ENCODE data around the gene PCMT1.
A peak's percentile ranks its signal among the peaks of the same experiment; 100 is the strongest.

Gene PCMT1

GRCh38 chr6:149723771-149724417 lies 25.6 kb upstream of the PCMT1 start:
- H3F3A ChIP-seq (ENCODE audit: insufficient read depth, low read length), result peaks cover 3% of the 10 kb centered on the region; the same call in 1 of the 2 replicates
- H3K79me2 ChIP-seq (ENCODE audit: insufficient read depth, low read length), result no peaks in the 10 kb centered on the region
- no peaks in the 10 kb centered on the region for H3K9me3 ChIP-seq (ENCODE audit: low read length)
- H3K27me3 ChIP-seq (ENCODE audit: insufficient read depth, low read length), result no peaks in the 10 kb centered on the region
- no peak overlapping the region for H3K27ac ChIP-seq (ENCODE audit: low read depth, low read length, poor library complexity, severe bottlenecking)
- no peak overlapping the region for H3K9ac ChIP-seq (ENCODE audit: low read length)
- no peak overlapping the region for H3K4me3 ChIP-seq (ENCODE audit: low read depth, low read length, poor library complexity, severe bottlenecking)
- peaks cover under 1% of the 10 kb centered on the region for H3K4me1 ChIP-seq (ENCODE audit: insufficient read depth, low read length, severe bottlenecking)
- peaks cover 43% of the 10 kb centered on the region for H3K36me3 ChIP-seq (ENCODE audit: insufficient read depth, low read length)
- TF ChIP-seq CTCF (IDR thresholded peaks at IDR 0.05; ENCODE audit: low read length) (peak; percentile 90), EZH2 (IDR thresholded peaks at IDR 0.05; ENCODE audit: borderline replicate concordance, low read length) (no peak)
- no peak overlapping the region for H3K4me2 ChIP-seq (ENCODE audit: low read length)
- H2AFZ ChIP-seq (ENCODE audit: low read length), result no peak overlapping the region
- H4K20me1 ChIP-seq (ENCODE audit: insufficient read depth, low read length), result no peaks in the 10 kb centered on the region
- no peaks in the 10 kb centered on the region for H3K9me2 ChIP-seq (ENCODE audit: low read depth, low read length)

GRCh38 chr6:149725785-149726184 lies 23.8 kb upstream of the PCMT1 start:
- Histone ChIP-seq H3K9me3 (ENCODE audit: low read length) (no peaks in the 10 kb centered on the region), H3K4me2 (ENCODE audit: low read length) (no peak overlapping the region), H3F3A (ENCODE audit: insufficient read depth, low read length) (0 out of 2 replicates have a peak, but pooled peaks cover 3% of the 10 kb centered on the region), H4K20me1 (ENCODE audit: insufficient read depth, low read length) (no peaks in the 10 kb centered on the region), H2AFZ (ENCODE audit: low read length) (no peak overlapping the region), H3K4me1 (ENCODE audit: insufficient read depth, low read length, severe bottlenecking) (no peaks in the 10 kb centered on the region), H3K27ac (ENCODE audit: low read depth, low read length, poor library complexity, severe bottlenecking) (no peak overlapping the region), H3K27me3 (ENCODE audit: insufficient read depth, low read length) (no peaks in the 10 kb centered on the region), H3K9me2 (ENCODE audit: low read depth, low read length) (no peaks in the 10 kb centered on the region), H3K9ac (ENCODE audit: low read length) (no peak overlapping the region), H3K36me3 (ENCODE audit: insufficient read depth, low read length) (peaks cover 62% of the 10 kb centered on the region), H3K79me2 (ENCODE audit: insufficient read depth, low read length) (no peaks in the 10 kb centered on the region), H3K4me3 (ENCODE audit: low read depth, low read length, poor library complexity, severe bottlenecking) (no peak overlapping the region)
- TF ChIP-seq EZH2 (IDR thresholded peaks at IDR 0.05; ENCODE audit: borderline replicate concordance, low read length) (no peak), CTCF (IDR thresholded peaks at IDR 0.05; ENCODE audit: low read length) (no peak)

- H3K27ac ChIP-seq (ENCODE audit: low read depth, low read length, poor library complexity, severe bottlenecking), result no peak overlapping the region
- H3K4me3 ChIP-seq (ENCODE audit: low read depth, low read length, poor library complexity, severe bottlenecking), result no peak overlapping the region
- no peaks in the 10 kb centered on the region for H3K9me3 ChIP-seq (ENCODE audit: low read length)
- no peaks in the 10 kb centered on the region for H4K20me1 ChIP-seq (ENCODE audit: insufficient read depth, low read length)
- no peaks in the 10 kb centered on the region for H3K4me1 ChIP-seq (ENCODE audit: insufficient read depth, low read length, severe bottlenecking)
- H3K9ac ChIP-seq (ENCODE audit: low read length), result no peak overlapping the region
- H3K4me2 ChIP-seq (ENCODE audit: low read length), result no peak overlapping the region
- H3F3A ChIP-seq (ENCODE audit: insufficient read depth, low read length), result 0 out of 2 replicates have a peak, but pooled peaks cover 3% of the 10 kb centered on the region
- peaks cover 80% of the 10 kb centered on the region for H3K36me3 ChIP-seq (ENCODE audit: insufficient read depth, low read length)
- TF ChIP-seq CTCF (IDR thresholded peaks at IDR 0.05; ENCODE audit: low read length) (no peak), EZH2 (IDR thresholded peaks at IDR 0.05; ENCODE audit: borderline replicate concordance, low read length) (no peak)
- H3K27me3 ChIP-seq (ENCODE audit: insufficient read depth, low read length), result no peaks in the 10 kb centered on the region
- H3K79me2 ChIP-seq (ENCODE audit: insufficient read depth, low read length), result no peaks in the 10 kb centered on the region
- H2AFZ ChIP-seq (ENCODE audit: low read length), result no peak overlapping the region
- no peaks in the 10 kb centered on the region for H3K9me2 ChIP-seq (ENCODE audit: low read depth, low read length)
Observed at GRCh38 chr6:149727793-149728498, 21.6 kb upstream of the PCMT1 start.

Measured in OCI-LY1 (cell line).